Upper lobe of right lung (tissue), 1 donor: ENCODE results near the gene RPS6KC1. TPM values are rescaled to one million over a fixed set of nuclear protein-coding genes. Genes with fewer than 3 reads are reported as not detected.

ENCODE experiments used
- ATAC-seq: fragments of 200-7000 bp; cut with Tn5 transposase; one replicate; pipeline ENCODE4 v1.9.1; 2020; ENCODE audit warnings: mild to moderate bottlenecking, moderate library complexity
- DNase-seq: peaks from one replicate; pipeline ENCODE4 v3.0.0-alpha.2; 2020
- H3K27ac ChIP-seq: fragments of 200-600 bp; one replicate; pipeline ENCODE4 v1.8.0; 2022
- H3K27me3 ChIP-seq: fragments of 200-600 bp; one replicate; pipeline ENCODE4 v1.8.0; 2022; ENCODE audit warnings: mild to moderate bottlenecking
- H3K36me3 ChIP-seq: fragments of 200-600 bp; one replicate; pipeline ENCODE4 v1.8.0; 2022
- H3K4me1 ChIP-seq: fragments of 200-600 bp; one replicate; pipeline ENCODE4 v1.8.0; 2022
- H3K4me3 ChIP-seq: fragments of 200-600 bp; one replicate; pipeline ENCODE4 v1.8.0; 2022; ENCODE audit warnings: mild to moderate bottlenecking
- H3K9me3 ChIP-seq: fragments of 200-600 bp; one replicate; pipeline ENCODE4 v1.8.0; 2022
- intact Hi-C: fragments of 100-400 bp; cut with DNase I; formaldehyde crosslinking; loops from one replicate; pipeline ENCODE4 v1.11.0; 2022
- total RNA-seq: library from RNA; stranded (reverse); fragmentation: NEBNext Ultra II Directional; extraction: Animal tissue kit (Norgen Biotek cat#: 25700); gene quantifications from one replicate; pipeline ENCODE4 v1.2.1, GENCODE V29; 2021
- TF ChIP-seq, protein P1 (sequence below): fragments of 200-600 bp; IDR thresholded peaks from one replicate; pipeline ENCODE4 v1.8.0; 2022; ENCODE audit warnings: antibody characterized with exemption
- donor health status: DM: no; HTN: yes; CAD: no; lungs with severe emphysema.

The RPS6KC1 gene
- total RNA-seq, 1 donor from 2014 or later: 15.1 TPM

DNA sequence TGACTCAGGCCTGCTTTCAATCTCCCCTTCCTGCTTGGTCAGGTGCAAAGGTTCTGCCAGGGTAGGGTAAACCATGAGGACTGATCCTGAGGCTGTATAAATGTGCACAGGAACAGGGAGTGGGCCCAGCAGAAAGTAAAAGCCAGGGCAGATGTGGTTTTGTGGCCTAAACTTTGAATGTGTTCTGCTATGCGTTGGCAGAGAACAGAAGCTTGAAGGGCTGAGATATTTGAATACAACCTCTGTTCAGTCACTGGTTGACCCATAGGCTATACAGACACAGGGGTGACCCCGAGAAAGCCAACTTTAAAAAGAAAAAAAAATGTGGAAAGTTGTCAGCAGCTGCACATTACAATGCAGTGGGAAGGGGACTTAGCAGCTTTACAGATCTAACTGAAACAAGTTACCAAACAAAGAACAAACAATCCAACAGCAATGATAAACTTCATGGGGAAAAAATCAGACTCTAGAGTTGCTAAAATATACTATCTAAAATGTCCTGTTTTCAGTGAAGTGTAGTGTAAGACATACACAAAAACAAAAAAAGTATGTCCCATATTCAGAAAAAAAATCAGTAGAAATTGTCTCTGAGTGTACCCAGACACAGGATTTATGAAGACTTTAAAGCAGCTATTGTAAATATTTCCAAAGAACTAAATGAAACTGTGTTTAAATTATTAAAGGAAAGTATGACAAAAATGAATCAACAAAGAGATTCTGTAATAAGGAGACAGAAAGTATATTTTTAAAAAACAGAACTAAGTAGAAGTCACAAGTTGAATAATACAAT lies 216.1 kb downstream of the RPS6KC1 start:
- Histone ChIP-seq H3K9me3 (no peaks in the 10 kb centered on the region), H3K27me3 (no peaks in the 10 kb centered on the region), H3K36me3 (no peaks in the 10 kb centered on the region), H3K4me3 (no peak overlapping the region), H3K27ac (no peak overlapping the region), H3K4me1 (no peaks in the 10 kb centered on the region)
- TF ChIP-seq, protein P1, sequence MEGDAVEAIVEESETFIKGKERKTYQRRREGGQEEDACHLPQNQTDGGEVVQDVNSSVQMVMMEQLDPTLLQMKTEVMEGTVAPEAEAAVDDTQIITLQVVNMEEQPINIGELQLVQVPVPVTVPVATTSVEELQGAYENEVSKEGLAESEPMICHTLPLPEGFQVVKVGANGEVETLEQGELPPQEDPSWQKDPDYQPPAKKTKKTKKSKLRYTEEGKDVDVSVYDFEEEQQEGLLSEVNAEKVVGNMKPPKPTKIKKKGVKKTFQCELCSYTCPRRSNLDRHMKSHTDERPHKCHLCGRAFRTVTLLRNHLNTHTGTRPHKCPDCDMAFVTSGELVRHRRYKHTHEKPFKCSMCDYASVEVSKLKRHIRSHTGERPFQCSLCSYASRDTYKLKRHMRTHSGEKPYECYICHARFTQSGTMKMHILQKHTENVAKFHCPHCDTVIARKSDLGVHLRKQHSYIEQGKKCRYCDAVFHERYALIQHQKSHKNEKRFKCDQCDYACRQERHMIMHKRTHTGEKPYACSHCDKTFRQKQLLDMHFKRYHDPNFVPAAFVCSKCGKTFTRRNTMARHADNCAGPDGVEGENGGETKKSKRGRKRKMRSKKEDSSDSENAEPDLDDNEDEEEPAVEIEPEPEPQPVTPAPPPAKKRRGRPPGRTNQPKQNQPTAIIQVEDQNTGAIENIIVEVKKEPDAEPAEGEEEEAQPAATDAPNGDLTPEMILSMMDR: no peak
- DNase-seq (no peak), ATAC-seq (no peak)
- intact Hi-C loops: no loop called here

DNA sequence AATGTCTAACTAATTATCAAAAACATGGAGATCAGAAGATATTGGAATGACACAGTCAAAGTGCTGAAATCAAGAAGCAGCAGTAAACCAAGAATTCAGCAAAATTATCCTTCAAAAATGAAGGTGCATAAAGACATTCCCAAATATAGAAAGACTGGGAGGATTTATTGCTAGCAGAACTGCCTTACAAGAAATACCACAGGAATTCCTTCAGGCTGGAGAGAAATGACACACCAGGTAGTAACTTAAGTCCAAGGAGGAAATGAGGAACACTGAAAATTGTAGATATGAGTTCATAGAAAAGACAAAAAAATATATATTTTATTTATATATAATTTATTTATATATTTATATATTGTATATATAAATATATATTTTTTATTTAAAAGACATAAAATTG lies 217.2 kb downstream of the RPS6KC1 start:
- TF ChIP-seq, protein P1: no peak
- Histone ChIP-seq H3K36me3 (no peaks in the 10 kb centered on the region), H3K4me1 (no peaks in the 10 kb centered on the region), H3K27me3 (no peaks in the 10 kb centered on the region), H3K4me3 (no peak overlapping the region), H3K27ac (no peak overlapping the region), H3K9me3 (no peaks in the 10 kb centered on the region)
- DNase-seq (no peak), ATAC-seq (no peak)
- intact Hi-C loops: no loop called here

DNA sequence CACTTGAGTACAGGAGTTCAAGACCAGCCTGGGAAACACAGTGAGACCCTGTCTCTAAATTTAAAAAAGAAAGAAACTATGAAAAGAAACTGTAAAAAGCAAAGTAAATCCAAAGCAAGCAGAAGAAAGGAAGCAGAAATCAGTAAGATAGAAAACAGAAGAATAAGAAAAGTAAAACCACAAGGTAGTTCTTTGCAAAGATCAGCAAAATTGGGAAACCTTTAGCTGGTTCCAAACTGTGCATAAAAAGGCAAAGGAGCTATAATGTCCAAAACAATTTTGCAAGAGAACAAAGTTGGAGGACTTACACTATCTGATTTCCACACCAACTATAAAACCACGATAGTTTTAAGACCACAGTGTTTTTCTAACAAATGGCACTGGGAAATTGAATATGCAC lies 218.8 kb downstream of the RPS6KC1 start:
- Histone ChIP-seq H3K4me3 (no peak overlapping the region), H3K4me1 (no peaks in the 10 kb centered on the region), H3K9me3 (no peaks in the 10 kb centered on the region), H3K27ac (no peak overlapping the region), H3K36me3 (no peaks in the 10 kb centered on the region), H3K27me3 (no peaks in the 10 kb centered on the region)
- intact Hi-C loops: no loop called here
- ATAC-seq: no peak
- no peak for DNase-seq
- TF ChIP-seq, protein P1: no peak

DNA sequence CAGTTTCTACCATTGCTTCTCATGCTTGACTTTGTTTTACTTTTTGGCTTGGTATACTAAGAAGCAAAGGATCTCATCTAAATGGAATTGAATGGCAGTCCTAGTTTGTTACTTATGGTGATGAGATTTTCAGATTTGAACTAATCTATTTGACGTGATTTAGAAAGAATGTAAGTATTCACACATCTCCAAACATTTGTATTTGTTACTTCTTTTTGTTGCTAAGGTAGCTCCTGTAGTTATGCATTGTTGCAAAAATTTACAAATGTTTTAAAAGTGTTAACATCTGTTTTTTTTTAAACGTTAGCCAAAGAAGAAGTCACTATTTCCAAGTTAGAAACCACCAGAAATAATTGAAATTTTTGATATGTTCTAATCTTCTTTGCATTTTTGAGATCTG lies 222.5 kb downstream of the RPS6KC1 start:
- intact Hi-C loops: no loop called here
- Histone ChIP-seq H3K4me1 (no peaks in the 10 kb centered on the region), H3K27ac (no peak overlapping the region), H3K27me3 (no peaks in the 10 kb centered on the region), H3K4me3 (no peak overlapping the region), H3K9me3 (no peaks in the 10 kb centered on the region), H3K36me3 (no peaks in the 10 kb centered on the region)
- no peak for ATAC-seq
- no peak for DNase-seq
- TF ChIP-seq, protein P1: no peak

DNA sequence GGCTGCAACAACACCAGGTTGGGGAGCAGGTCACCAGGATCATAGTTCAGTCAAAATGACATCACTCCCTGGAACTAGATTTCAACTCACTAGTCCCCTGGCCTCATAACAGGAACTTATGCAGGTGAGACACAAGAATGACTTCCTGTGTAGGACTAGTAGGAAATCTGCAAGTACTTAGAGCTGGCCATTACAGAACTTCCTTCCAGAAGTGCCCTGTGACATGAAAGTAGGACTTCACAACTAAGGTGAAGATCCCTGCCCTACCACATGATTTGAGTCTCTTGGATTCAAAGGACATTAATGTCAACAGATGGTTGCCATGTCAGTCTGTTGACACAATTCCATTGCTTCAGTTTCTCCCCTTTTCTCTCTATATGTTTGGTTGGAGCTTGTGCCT lies 223.1 kb downstream of the RPS6KC1 start:
- Histone ChIP-seq H3K4me3 (no peak overlapping the region), H3K4me1 (no peaks in the 10 kb centered on the region), H3K27ac (no peak overlapping the region), H3K9me3 (no peaks in the 10 kb centered on the region), H3K27me3 (no peaks in the 10 kb centered on the region), H3K36me3 (no peaks in the 10 kb centered on the region)
- no peak for ATAC-seq
- DNase-seq: no peak
- TF ChIP-seq, protein P1: no peak
- intact Hi-C loops: no loop called here
